ENCODE data around the gene CAP2. TPM values are rescaled to one million over a fixed set of nuclear protein-coding genes. Genes with fewer than 3 reads are reported as not detected.

CAP2 gene
- total and polyA plus RNA-seq, 2 experiments from 2014 or later = 6.7 to 9.1 TPM

DNA sequence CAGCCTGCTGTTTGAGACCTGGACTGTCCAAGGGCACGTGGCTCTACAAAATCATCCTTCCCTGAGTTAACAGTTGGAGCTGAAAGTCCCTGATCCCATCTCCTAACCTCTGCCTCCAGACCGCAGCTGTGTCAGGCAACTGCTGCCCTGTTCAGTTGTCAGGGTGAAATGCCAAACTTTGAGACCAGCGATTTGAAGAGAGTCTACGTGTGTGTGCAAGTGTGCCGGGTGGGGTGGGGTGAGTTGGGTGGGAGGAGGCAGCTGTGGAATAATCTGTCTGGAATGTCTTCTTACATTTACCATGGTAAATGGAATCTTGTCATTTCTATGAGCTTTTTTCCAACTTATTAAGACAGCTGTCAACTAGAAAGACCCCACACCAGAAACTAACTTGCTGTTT, 125.7 kb downstream of the CAP2 start:
- Histone ChIP-seq H2AFZ (no peak overlapping the region), H3K4me2 (no peak overlapping the region), H3F3A (replicated peaks; ENCODE audit: low read depth) (no peaks in the 10 kb centered on the region), H3K79me2 (replicated peaks; ENCODE audit: insufficient read depth) (no peaks in the 10 kb centered on the region), H4K20me1 (replicated peaks; ENCODE audit: insufficient read depth) (no peaks in the 10 kb centered on the region), H3K36me3 (ENCODE audit: insufficient read depth) (no peaks in the 10 kb centered on the region), H3K4me1 (ENCODE audit: insufficient read depth) (no peaks in the 10 kb centered on the region), H3K27me3 (ENCODE audit: insufficient read depth) (no peaks in the 10 kb centered on the region), H3K4me3 (no peak overlapping the region), H3K27ac (ENCODE audit: low read depth) (no peak overlapping the region), H3K9me2 (ENCODE audit: insufficient read depth) (no peaks in the 10 kb centered on the region)
- Mint-ChIP-seq H3K36me3 (ENCODE audit: low read depth) (no peaks in the 10 kb centered on the region), H3K27ac (no peak overlapping the region), H3K4me1 (no peaks in the 10 kb centered on the region), H3K4me3 (no peak overlapping the region), H3K27me3 (ENCODE audit: insufficient read depth, low read depth, poor library complexity) (peaks cover 5% of the 10 kb centered on the region), H3K9me3 (no peaks in the 10 kb centered on the region; the same call in 2 of the 3 replicates)
- DNase-seq (ENCODE audit: low spot score) (no peak), ATAC-seq (no peak)
- TF ChIP-seq STAT1 (IDR thresholded peaks at IDR 0.05; ENCODE audit: unreplicated experiment) = no peak
- TF ChIP-seq, protein P1, sequence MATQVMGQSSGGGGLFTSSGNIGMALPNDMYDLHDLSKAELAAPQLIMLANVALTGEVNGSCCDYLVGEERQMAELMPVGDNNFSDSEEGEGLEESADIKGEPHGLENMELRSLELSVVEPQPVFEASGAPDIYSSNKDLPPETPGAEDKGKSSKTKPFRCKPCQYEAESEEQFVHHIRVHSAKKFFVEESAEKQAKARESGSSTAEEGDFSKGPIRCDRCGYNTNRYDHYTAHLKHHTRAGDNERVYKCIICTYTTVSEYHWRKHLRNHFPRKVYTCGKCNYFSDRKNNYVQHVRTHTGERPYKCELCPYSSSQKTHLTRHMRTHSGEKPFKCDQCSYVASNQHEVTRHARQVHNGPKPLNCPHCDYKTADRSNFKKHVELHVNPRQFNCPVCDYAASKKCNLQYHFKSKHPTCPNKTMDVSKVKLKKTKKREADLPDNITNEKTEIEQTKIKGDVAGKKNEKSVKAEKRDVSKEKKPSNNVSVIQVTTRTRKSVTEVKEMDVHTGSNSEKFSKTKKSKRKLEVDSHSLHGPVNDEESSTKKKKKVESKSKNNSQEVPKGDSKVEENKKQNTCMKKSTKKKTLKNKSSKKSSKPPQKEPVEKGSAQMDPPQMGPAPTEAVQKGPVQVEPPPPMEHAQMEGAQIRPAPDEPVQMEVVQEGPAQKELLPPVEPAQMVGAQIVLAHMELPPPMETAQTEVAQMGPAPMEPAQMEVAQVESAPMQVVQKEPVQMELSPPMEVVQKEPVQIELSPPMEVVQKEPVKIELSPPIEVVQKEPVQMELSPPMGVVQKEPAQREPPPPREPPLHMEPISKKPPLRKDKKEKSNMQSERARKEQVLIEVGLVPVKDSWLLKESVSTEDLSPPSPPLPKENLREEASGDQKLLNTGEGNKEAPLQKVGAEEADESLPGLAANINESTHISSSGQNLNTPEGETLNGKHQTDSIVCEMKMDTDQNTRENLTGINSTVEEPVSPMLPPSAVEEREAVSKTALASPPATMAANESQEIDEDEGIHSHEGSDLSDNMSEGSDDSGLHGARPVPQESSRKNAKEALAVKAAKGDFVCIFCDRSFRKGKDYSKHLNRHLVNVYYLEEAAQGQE (IDR thresholded peaks at IDR 0.05; ENCODE audit: unreplicated experiment) = no peak
- no peak for TF ChIP-seq CREB1 (CRISPR knock-in tag; IDR thresholded peaks at IDR 0.05; ENCODE audit: low read depth)
- TF ChIP-seq ZNF114 (CRISPR knock-in tag; IDR thresholded peaks at IDR 0.05) = no peak
- TF ChIP-seq, protein P2, sequence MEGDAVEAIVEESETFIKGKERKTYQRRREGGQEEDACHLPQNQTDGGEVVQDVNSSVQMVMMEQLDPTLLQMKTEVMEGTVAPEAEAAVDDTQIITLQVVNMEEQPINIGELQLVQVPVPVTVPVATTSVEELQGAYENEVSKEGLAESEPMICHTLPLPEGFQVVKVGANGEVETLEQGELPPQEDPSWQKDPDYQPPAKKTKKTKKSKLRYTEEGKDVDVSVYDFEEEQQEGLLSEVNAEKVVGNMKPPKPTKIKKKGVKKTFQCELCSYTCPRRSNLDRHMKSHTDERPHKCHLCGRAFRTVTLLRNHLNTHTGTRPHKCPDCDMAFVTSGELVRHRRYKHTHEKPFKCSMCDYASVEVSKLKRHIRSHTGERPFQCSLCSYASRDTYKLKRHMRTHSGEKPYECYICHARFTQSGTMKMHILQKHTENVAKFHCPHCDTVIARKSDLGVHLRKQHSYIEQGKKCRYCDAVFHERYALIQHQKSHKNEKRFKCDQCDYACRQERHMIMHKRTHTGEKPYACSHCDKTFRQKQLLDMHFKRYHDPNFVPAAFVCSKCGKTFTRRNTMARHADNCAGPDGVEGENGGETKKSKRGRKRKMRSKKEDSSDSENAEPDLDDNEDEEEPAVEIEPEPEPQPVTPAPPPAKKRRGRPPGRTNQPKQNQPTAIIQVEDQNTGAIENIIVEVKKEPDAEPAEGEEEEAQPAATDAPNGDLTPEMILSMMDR (conservative IDR thresholded peaks at IDR 0.05; ENCODE audit: low read depth in 2 of 2) = no peak
- TF ChIP-seq, protein P3, sequence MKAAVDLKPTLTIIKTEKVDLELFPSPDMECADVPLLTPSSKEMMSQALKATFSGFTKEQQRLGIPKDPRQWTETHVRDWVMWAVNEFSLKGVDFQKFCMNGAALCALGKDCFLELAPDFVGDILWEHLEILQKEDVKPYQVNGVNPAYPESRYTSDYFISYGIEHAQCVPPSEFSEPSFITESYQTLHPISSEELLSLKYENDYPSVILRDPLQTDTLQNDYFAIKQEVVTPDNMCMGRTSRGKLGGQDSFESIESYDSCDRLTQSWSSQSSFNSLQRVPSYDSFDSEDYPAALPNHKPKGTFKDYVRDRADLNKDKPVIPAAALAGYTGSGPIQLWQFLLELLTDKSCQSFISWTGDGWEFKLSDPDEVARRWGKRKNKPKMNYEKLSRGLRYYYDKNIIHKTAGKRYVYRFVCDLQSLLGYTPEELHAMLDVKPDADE (IDR thresholded peaks at IDR 0.05) = no peak
- TF ChIP-seq POLR2AphosphoS5 (IDR thresholded peaks at IDR 0.05; ENCODE audit: low read depth) = no peak
- TF ChIP-seq, protein P4, sequence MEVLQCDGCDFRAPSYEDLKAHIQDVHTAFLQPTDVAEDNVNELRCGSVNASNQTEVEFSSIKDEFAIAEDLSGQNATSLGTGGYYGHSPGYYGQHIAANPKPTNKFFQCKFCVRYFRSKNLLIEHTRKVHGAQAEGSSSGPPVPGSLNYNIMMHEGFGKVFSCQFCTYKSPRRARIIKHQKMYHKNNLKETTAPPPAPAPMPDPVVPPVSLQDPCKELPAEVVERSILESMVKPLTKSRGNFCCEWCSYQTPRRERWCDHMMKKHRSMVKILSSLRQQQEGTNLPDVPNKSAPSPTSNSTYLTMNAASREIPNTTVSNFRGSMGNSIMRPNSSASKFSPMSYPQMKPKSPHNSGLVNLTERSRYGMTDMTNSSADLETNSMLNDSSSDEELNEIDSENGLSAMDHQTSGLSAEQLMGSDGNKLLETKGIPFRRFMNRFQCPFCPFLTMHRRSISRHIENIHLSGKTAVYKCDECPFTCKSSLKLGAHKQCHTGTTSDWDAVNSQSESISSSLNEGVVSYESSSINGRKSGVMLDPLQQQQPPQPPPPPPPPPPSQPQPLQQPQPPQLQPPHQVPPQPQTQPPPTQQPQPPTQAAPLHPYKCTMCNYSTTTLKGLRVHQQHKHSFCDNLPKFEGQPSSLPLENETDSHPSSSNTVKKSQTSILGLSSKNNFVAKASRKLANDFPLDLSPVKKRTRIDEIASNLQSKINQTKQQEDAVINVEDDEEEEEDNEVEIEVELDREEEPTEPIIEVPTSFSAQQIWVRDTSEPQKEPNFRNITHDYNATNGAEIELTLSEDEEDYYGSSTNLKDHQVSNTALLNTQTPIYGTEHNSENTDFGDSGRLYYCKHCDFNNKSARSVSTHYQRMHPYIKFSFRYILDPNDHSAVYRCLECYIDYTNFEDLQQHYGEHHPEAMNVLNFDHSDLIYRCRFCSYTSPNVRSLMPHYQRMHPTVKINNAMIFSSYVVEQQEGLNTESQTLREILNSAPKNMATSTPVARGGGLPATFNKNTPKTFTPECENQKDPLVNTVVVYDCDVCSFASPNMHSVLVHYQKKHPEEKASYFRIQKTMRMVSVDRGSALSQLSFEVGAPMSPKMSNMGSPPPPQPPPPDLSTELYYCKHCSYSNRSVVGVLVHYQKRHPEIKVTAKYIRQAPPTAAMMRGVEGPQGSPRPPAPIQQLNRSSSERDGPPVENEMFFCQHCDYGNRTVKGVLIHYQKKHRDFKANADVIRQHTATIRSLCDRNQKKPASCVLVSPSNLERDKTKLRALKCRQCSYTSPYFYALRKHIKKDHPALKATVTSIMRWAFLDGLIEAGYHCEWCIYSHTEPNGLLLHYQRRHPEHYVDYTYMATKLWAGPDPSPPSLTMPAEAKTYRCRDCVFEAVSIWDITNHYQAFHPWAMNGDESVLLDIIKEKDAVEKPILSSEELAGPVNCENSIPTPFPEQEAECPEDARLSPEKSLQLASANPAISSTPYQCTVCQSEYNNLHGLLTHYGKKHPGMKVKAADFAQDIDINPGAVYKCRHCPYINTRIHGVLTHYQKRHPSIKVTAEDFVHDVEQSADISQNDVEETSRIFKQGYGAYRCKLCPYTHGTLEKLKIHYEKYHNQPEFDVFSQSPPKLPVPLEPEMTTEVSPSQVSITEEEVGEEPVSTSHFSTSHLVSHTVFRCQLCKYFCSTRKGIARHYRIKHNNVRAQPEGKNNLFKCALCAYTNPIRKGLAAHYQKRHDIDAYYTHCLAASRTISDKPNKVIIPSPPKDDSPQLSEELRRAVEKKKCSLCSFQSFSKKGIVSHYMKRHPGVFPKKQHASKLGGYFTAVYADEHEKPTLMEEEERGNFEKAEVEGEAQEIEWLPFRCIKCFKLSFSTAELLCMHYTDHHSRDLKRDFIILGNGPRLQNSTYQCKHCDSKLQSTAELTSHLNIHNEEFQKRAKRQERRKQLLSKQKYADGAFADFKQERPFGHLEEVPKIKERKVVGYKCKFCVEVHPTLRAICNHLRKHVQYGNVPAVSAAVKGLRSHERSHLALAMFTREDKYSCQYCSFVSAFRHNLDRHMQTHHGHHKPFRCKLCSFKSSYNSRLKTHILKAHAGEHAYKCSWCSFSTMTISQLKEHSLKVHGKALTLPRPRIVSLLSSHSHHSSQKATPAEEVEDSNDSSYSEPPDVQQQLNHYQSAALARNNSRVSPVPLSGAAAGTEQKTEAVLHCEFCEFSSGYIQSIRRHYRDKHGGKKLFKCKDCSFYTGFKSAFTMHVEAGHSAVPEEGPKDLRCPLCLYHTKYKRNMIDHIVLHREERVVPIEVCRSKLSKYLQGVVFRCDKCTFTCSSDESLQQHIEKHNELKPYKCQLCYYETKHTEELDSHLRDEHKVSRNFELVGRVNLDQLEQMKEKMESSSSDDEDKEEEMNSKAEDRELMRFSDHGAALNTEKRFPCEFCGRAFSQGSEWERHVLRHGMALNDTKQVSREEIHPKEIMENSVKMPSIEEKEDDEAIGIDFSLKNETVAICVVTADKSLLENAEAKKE (CRISPR knock-in tag; IDR thresholded peaks at IDR 0.05) = no peak
- TF ChIP-seq ZNF331 (CRISPR knock-in tag; IDR thresholded peaks at IDR 0.05; ENCODE audit: low read depth) = no peak
- no peak for TF ChIP-seq EZH2 (IDR thresholded peaks at IDR 0.05; ENCODE audit: low read depth, unreplicated experiment)
- TF ChIP-seq JUNB (IDR thresholded peaks at IDR 0.05; ENCODE audit: unreplicated experiment) = no peak
- no peak for TF ChIP-seq EZH2phosphoT487 (IDR thresholded peaks at IDR 0.05; ENCODE audit: unreplicated experiment)
- TF ChIP-seq NANOG (IDR thresholded peaks at IDR 0.05; ENCODE audit: borderline replicate concordance) = no peak

All from GM23338 (cell line).